SK-N-SH (cell line): Measurements from ENCODE around the gene NRIP3.

Experiments used
- CHD2 ChIP-seq: fragments of 150-350 bp; IDR thresholded peaks from 2 replicates; pipeline ENCODE4 v1.6.1; 2018; ENCODE audit warnings: low read length; ENCODE audit not compliant: partially characterized antibody
- TF ChIP-seq, protein P1 (sequence below): fragments of 200-600 bp; sonication (generic); IDR thresholded peaks from 2 replicates; pipeline ENCODE4 v1.6.1; 2017; ENCODE audit warnings: antibody characterized with exemption, mild to moderate bottlenecking, moderate library complexity

DNA sequence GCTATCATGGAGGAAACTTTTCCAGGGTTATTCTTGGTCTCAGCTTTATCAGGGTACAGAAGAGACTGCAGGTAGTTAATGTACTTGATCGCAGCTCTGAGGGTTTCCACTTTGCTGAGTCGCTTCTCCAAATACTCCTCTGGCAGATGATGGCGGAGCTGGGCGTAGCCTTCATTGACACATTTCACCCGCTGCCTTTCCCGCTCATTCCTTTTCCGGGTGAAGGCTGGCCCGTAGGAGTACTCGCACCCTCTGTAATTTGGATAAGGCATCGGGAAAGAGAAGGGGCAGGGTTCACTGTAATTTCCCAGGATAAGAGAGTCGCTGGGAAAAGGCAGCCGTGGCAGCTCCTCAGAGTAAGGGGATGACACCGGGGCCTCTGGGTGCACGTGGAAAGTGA, 66.1 kb downstream of the NRIP3 start:
- TF ChIP-seq, protein P1, sequence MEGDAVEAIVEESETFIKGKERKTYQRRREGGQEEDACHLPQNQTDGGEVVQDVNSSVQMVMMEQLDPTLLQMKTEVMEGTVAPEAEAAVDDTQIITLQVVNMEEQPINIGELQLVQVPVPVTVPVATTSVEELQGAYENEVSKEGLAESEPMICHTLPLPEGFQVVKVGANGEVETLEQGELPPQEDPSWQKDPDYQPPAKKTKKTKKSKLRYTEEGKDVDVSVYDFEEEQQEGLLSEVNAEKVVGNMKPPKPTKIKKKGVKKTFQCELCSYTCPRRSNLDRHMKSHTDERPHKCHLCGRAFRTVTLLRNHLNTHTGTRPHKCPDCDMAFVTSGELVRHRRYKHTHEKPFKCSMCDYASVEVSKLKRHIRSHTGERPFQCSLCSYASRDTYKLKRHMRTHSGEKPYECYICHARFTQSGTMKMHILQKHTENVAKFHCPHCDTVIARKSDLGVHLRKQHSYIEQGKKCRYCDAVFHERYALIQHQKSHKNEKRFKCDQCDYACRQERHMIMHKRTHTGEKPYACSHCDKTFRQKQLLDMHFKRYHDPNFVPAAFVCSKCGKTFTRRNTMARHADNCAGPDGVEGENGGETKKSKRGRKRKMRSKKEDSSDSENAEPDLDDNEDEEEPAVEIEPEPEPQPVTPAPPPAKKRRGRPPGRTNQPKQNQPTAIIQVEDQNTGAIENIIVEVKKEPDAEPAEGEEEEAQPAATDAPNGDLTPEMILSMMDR: no peak
- TF ChIP-seq CHD2: no peak
